ENCODE measurements around the gene CDH4. TPM values are rescaled to one million over a fixed set of nuclear protein-coding genes. Genes with fewer than 3 reads are reported as not detected.

CDH4 gene
- total and polyA plus RNA-seq, 2 of the 8 experiments (the other 6 are each of a cell fraction or from before 2014, with no cell fraction given): 4.3 to 7.9 TPM

DNA sequence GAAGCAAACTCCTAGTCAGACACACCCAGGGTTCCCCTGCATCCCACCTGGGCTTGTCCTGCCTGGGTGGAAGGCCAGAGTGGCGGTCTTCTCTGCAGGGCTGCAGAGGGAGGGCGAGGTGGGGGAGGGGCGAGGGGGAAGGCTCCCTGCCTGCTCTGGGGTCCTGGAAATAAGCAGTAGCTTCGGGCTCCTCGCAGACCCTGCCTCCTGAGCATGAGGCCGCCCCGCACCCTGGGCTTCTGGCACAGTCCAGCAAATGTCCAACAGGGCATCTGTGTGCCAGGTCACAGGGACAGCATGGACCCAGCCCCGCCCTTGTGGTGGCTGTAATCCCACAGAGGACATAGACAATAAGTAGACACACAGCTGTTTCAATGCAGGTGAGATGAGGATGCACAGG lies 619.9 kb downstream of the CDH4 start:
- H3K14ac ChIP-seq (ENCODE audit: insufficient read length): no peak overlapping the region
- H2BK5ac ChIP-seq (ENCODE audit: low read depth, low read length): no peak overlapping the region
- no peak overlapping the region for H3K9ac ChIP-seq (replicated peaks in 1 of 4; ENCODE audit: extremely low read depth in 1 of 4, low read depth in 3 of 4, low read length in 3 of 4)
- no peak overlapping the region for H2BK20ac ChIP-seq (ENCODE audit: low read length)
- no peak overlapping the region for H3K4me2 ChIP-seq (ENCODE audit: insufficient read depth in 1 of 2, low read depth in 2 of 2, low read length in 2 of 2)
- no peak overlapping the region for H3K18ac ChIP-seq (ENCODE audit: extremely low read depth, low read length)
- no peak overlapping the region for H2BK120ac ChIP-seq (replicated peaks; ENCODE audit: low read depth, low read length)
- H4K91ac ChIP-seq (replicated peaks; ENCODE audit: insufficient read length, low read length): no peak overlapping the region
- FAIRE-seq (no peak), DNase-seq (ENCODE audit: low read depth in 1 of 2, low spot score in 2 of 2) (no peak)
- no peak overlapping the region for H3K56ac ChIP-seq (replicated peaks; ENCODE audit: insufficient read length, low read depth, low read length)
- no peak overlapping the region for H2AK5ac ChIP-seq (ENCODE audit: low read depth, low read length)
- H2AFZ ChIP-seq (ENCODE audit: low read length): no peak overlapping the region
- H3K79me2 ChIP-seq (ENCODE audit: control insufficient read depth in 1 of 2, insufficient read depth in 2 of 2, low read length in 2 of 2): no peaks in the 10 kb centered on the region
- no peak overlapping the region for H3K4ac ChIP-seq (replicated peaks; ENCODE audit: insufficient read length, low read depth, low read length)
- POLR2A ChIA-PET (ENCODE audit: partially characterized antibody): no interaction called here
- CTCF ChIA-PET (ENCODE audit: partially characterized antibody): no interaction called here
- peaks cover 0 to 4% (median 0%) of the 10 kb centered on the region in 4 experiments; a peak in 3 of 7 replicates for H3K27me3 ChIP-seq (replicated peaks in 1 of 4; ENCODE audit: control insufficient read depth in 3 of 4, extremely low read depth in 1 of 4, insufficient read depth in 3 of 4, low read length in 3 of 4)
- no peaks in the 10 kb centered on the region for H3K23me2 ChIP-seq (ENCODE audit: low read depth, low read length)
- H4K20me1 ChIP-seq (replicated peaks in 1 of 2; ENCODE audit: control insufficient read depth in 1 of 2, insufficient read depth in 2 of 2, low read length in 2 of 2): no peaks in the 10 kb centered on the region
- peaks cover 9 to 17% of the 10 kb centered on the region in 2 experiments; a peak in 3 of 4 replicates for H3K9me3 ChIP-seq (ENCODE audit: insufficient read depth in 2 of 2, low read depth in 1 of 2, low read length in 1 of 2)
- H4K8ac ChIP-seq (ENCODE audit: extremely low read depth, insufficient read depth, low read length): no peak overlapping the region
- H2BK15ac ChIP-seq (ENCODE audit: low read length): no peak overlapping the region
- no peaks in the 10 kb centered on the region for H3K36me3 ChIP-seq (ENCODE audit: control insufficient read depth in 2 of 4, insufficient read depth in 4 of 4, low read length in 3 of 4)
- no peak overlapping the region for H2BK12ac ChIP-seq (ENCODE audit: low read depth, low read length)
- H3K79me1 ChIP-seq (ENCODE audit: low read depth, low read length): no peaks in the 10 kb centered on the region
- WGBS, 2 experiments (ENCODE audit: extremely low coverage in 1 of 2, insufficient coverage in 1 of 2, insufficient read length in 1 of 2, insufficient replicate concordance in 2 of 2, low coverage in 1 of 2, low lambda C conversion rate in 2 of 2, missing lambda C conversion rate in 1 of 2): 88% methylated on average over 7 of the region's 8 CpGs; no CpG with 5 or more reads in 1 of the 2 experiments
- no peak overlapping the region for H3K27ac ChIP-seq (ENCODE audit: low read depth, low read length)
- H3K4me3 ChIP-seq (ENCODE audit: extremely low read depth in 1 of 4, insufficient read depth in 2 of 4, low read depth in 3 of 4, low read length in 4 of 4): no peak overlapping the region
- no peaks in the 10 kb centered on the region for H3K4me1 ChIP-seq (replicated peaks in 1 of 4; ENCODE audit: control insufficient read depth in 3 of 4, insufficient read depth in 4 of 4, low read length in 3 of 4)
- no peak overlapping the region for H3K23ac ChIP-seq (ENCODE audit: insufficient read length)
- no peak overlapping the region for H4K5ac ChIP-seq (ENCODE audit: insufficient read length, low read depth, low read length)
- TF ChIP-seq KDM4A (IDR thresholded peaks at IDR 0.05; ENCODE audit: low read depth, low read length, severe bottlenecking): no peak
- TF ChIP-seq POLR2AphosphoS5 (IDR thresholded peaks at IDR 0.05; ENCODE audit: low read depth, low read length): no peak
- no peak for TF ChIP-seq RFX5 (IDR thresholded peaks at IDR 0.05; ENCODE audit: borderline replicate concordance, low read depth, low read length)
- no peak for TF ChIP-seq GTF2F1 (IDR thresholded peaks at IDR 0.05; ENCODE audit: borderline replicate concordance, low read depth, low read length)
- TF ChIP-seq RXRA (IDR thresholded peaks at IDR 0.05; ENCODE audit: insufficient read depth, low read depth, low read length): no peak
- no peak for TF ChIP-seq TAF1 (IDR thresholded peaks at IDR 0.05; ENCODE audit: low read depth, low read length)
- no peak for TF ChIP-seq SP1 (IDR thresholded peaks at IDR 0.05; ENCODE audit: low read depth, low read length)
- no peak for TF ChIP-seq BCL11A (IDR thresholded peaks at IDR 0.05; ENCODE audit: low read depth in 2 of 2, low read length in 2 of 2)
- no peak for TF ChIP-seq SRF (IDR thresholded peaks at IDR 0.05; ENCODE audit: low read depth, low read length)
- TF ChIP-seq POLR2A (IDR thresholded peaks at IDR 0.05; ENCODE audit: control extremely low read depth in 1 of 2, low read depth in 2 of 2, low read length in 2 of 2): no peak
- TF ChIP-seq KDM1A (IDR thresholded peaks at IDR 0.05; ENCODE audit: borderline replicate concordance, low read length): no peak
- TF ChIP-seq ZNF274 (IDR thresholded peaks at IDR 0.05; ENCODE audit: borderline replicate concordance, extremely low read depth, low read length): no peak

All from H1 (cell line).